Spleen (tissue), 7 donors: ENCODE data around the gene ATRN.

Experiments
- CTCF ChIP-seq, 11 experiments: fragments of 200-600 bp in 7 of 11; fragments of 450-650 bp in 4 of 11; sonication (generic) in 4 of 11; IDR thresholded peaks in 8 of 11; conservative IDR thresholded peaks in 3 of 11; 1 replicate in 7 of 11; 2 replicates in 4 of 11; pipeline versions ENCODE4 v1.4.0 to v1.8.0; 2016 to 2021; ENCODE audit warnings: antibody characterized with exemption in 11 of 11, inconsistent platforms in 4 of 11, mild to moderate bottlenecking in 1 of 11
- POLR2A ChIP-seq, 3 donors: fragments of 450-650 bp; IDR thresholded peaks; one replicate each; pipeline ENCODE4 v1.5.1; 2017; ENCODE audit warnings: antibody characterized with exemption in 3 of 3, mild to moderate bottlenecking in 1 of 3
- POLR2AphosphoS5 ChIP-seq, 3 donors: sonication (generic); formaldehyde crosslinking; IDR thresholded peaks; one replicate each; pipeline ENCODE4 v1.5.1; 2017; ENCODE audit warnings: antibody characterized with exemption in 3 of 3
- donor health status: DM: no; HTN: no; CAD: no; lungs with moderate emphysema.
- donor health status: DM: no; HTN: no; CAD: no.
- donor health status: DM: no; HTN: no; CAD: no.

- TF ChIP-seq POLR2A (IDR thresholded peaks at IDR 0.05) (no peak), POLR2AphosphoS5 (IDR thresholded peaks at IDR 0.05) (no peak), CTCF (IDR thresholded peaks at IDR 0.05 in 8 of 11, conservative IDR thresholded peaks at IDR 0.05 in 3 of 11) (no peak)
Observed at GRCh38 chr20:3686421-3686820, 215.6 kb downstream of the ATRN start.
